ENCODE measurements around the gene RHOBTB3.

RHOBTB3 gene

DNA sequence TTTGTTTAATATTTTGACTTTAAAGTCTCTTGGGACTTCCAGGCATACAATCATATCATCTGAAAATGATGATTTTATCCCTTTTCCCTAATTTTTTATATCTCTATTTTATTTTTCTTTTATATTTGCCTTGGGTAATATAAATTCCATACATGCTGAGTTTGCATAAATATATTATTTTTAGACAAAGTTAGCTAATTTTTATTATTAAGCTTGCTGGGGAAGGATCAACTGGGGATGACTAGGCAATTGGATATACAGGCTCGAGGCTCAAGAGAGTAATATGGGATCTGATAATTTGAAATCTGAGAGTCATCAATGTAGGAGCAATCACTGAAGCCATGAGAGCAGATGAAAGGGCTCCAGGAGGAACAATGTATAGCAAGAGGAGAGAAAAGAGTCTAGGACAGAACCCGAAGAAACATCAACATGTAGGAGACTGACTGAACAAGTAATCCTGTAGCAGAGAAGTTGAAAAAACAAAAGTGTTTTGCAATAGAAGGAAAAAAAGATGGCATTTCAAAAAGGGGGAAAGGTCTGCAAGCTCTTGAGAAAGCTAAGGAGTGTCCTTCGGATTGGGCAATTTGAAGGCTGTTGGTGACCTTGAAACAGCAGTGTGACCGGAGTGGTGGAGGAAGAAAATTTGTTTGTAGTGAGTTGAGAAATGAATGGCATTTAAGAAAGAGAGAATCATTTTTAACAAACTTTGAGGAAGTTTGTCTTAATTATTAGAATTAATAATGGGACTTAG lies 17.0 kb upstream of the RHOBTB3 start:
- DNase-seq = peak; percentile 47

- peak; percentile 35 for DNase-seq
These were observed 15.2 kb upstream of the RHOBTB3 start for GRCh38 chr5:95715799-95716461.

- no peak for DNase-seq
These were observed 13.7 kb upstream of the RHOBTB3 start for GRCh38 chr5:95717439-95717838.

DNA sequence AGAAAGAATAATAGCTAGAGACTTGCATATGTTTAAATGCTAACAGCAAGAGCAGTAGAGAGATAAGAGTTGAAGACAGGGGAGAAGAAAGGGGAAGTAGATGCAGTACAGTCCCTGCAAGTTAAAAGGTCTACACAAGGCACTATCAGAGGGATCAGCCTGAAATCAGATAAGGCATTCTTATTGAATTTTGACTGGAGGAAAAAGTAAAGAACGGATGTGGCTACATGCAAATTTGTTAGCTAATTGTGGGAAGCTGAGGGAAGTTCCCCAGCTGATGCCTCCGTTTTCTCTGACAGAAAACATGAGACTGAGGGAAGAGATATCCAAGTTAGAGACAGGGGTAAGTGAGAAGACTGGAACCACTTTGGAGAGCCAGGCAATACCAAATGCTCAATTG lies 12.9 kb upstream of the RHOBTB3 start:
- peak; percentile 50 for DNase-seq

- DNase-seq = no peak
These were observed 12.4 kb upstream of the RHOBTB3 start for GRCh38 chr5:95718738-95719137.

DNA sequence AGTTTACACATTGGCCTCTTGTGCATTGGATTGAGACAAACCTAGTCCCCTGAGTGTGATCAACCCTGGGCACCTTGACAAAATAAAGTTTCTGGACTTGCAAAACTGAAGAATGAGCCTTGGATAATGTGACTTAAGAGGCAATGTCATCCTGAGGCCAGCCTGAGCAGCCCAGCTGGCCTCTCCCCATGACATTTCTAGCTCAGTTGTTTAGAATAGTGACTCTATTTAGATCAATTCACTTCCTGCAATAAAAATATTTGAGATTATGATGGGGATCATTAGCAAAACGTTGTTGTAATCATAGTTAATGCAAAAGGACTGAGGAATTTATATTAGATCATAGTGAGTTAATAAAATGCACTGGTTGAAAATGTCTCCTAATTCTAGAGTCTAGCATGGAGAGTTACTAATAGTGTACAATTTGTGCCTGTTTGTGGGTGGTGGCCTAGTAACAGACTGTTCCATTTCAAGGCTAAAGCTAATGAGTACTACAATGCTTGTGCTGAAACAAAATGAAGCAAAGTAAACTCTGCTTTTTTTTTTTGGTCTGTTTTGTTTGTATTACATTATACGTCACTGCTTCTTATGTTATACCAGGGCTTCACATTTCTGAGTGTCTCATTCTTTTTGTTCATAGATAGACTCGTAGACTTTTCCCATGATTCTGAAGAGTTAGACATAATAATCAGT lies 10.9 kb upstream of the RHOBTB3 start:
- DNase-seq = no peak

DNA sequence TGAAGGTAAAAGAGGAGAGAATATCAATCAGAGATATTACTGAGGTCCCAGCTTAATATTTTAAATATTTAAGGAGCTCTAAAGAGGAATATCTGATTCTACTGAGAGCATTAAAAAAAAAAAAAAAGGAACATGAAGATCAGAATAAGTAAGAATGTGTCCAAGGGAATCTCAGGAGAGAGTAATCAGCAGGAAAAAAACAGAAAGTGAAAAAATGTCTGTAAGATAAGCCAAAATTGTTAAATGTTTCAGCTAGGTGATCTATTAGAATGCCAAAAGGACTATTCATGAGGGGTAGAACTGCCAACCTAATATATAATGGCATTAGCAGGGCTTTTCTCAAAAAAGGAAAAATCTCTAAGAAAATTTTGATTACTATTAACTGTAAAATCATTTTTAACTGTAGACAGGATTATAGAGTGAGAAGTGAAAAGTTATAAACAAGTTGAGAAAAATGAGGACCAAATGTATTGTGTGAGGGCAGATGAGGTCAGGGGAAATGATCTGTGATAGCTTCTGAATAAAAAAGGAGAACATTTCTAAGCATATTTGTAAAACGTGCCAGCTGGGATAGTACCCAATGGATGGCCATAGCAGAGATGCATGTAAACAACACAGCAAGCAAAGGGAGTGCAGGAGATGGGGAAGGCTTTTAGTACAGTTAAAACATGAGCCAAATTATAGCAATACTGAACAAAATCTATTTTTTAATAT lies 9.4 kb upstream of the RHOBTB3 start:
- no peak for DNase-seq

DNA sequence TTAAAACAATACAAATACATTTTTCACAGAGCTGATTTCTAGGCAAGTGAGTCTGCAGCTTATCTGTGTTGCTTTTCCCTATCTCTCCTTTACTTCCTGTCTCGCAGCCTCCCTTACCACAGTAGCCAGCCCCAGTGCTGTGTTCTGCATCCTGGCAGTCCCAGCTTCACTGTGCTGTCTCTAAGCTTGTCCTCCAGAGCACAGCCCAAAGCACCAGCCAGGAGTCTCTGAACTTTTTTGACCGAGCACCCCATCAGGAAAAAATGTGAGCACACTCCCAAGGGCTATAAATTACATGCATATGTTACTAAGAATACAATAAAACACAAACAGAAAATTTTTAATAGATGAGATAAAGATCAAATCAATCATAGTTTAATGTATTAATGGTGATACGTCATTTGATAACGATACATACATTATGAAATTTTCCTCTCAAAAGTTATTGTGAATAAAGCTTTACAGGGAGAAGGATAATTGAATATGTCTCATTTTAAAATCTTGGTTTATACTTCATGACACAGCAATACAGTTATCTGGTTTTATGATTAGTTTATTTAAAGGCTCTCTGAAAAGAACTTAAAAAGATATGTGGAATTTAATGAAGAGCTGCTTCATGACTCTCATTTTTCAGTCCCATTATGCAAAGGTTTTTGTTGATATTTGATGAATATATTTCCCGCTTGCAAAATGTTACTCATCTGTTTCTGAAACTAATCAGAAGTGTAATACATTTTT lies 7.3 kb upstream of the RHOBTB3 start:
- DNase-seq = no peak

- DNase-seq = peak; percentile 22
These were observed 5.9 kb upstream of the RHOBTB3 start for GRCh38 chr5:95725071-95725820.

DNA sequence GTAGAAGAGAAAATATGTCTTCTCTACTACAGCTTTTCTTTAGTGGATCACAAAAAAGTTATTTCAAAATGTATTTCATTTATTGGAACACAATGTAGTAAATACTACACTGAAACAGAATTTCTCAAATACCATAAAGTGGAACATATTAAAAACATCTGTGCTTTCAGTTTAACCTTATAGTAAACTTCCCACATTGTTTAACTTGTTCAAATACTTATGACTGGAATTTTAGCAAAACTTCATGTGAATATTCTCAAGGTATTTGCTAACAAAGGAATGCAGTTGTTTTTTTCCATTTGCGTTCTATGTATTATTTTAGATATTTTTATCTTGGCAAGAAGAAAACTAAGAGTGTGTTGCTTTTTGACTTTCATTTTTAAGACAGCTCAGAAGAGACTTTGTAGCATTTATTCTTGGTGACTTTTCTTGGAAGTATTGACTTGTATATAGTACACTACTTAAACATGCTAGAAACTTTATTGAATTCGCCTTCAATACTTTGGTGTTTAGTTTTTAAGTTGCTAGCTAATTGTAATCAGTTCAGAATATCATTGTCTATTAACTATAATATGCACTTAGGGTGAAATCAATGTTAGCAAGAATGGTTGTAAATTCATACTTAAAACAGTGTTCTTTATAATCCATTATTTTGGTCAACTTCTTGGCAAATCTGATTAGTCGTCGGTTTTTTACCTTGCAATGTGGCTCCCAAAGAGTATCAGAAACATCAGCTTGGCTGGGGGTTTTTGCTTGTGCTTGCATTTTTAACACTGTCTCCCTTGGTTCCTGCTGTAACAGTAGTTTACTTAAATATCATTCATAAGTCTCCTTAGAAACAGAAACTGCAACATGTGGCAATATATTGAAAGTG lies 5.0 kb upstream of the RHOBTB3 start:
- peak; percentile 46 for DNase-seq

DNA sequence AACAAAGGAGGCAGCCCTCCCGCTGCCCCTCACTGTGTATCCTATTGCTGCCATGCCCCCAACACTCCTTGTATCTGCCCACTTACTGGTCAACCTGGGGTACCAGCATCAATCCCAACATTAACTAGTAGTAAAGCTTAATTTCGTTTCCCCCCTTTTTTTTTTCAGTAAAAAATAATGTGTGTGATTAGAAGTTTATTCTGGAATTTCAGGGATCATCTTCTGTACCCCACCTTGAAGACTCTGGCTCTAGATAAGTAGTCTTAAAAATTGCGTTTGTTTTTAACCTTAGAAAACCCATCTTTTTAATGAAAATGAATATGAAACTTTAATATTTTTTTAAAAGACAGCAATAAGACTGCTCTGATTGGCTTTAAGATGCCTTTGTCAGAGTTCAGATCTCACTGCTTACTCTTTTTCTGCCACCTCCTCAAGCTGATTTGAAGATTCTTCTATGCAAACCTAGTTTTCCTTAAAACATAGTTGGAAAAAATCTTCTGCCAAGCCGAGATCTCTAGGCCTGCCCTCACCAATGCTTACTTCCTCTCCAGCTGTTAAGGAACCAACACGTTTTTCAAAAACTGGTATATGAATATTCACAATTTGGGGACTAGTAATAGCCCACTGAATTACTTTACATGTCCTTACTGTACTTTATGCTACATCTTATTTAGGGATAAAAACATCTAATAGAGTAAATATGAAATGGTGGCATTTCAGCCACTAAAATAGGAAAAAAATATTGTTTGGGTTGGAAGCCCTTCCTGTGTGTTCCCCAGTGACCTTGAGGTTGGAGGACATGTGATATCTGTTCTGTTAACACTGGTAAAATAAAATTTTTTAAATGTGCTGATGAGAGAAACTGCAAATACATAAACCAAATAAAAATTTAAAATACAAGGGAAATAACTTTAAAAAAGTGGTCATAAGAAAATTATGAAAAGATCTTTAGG lies 4.0 kb upstream of the RHOBTB3 start:
- DNase-seq = no peak

GRCh38 chr5:95727764-95728191 lies 3.4 kb upstream of the RHOBTB3 start:
- no peak for DNase-seq

GRCh38 chr5:95728494-95729114 lies 2.5 kb upstream of the RHOBTB3 start:
- DNase-seq = peak; percentile 34

DNA sequence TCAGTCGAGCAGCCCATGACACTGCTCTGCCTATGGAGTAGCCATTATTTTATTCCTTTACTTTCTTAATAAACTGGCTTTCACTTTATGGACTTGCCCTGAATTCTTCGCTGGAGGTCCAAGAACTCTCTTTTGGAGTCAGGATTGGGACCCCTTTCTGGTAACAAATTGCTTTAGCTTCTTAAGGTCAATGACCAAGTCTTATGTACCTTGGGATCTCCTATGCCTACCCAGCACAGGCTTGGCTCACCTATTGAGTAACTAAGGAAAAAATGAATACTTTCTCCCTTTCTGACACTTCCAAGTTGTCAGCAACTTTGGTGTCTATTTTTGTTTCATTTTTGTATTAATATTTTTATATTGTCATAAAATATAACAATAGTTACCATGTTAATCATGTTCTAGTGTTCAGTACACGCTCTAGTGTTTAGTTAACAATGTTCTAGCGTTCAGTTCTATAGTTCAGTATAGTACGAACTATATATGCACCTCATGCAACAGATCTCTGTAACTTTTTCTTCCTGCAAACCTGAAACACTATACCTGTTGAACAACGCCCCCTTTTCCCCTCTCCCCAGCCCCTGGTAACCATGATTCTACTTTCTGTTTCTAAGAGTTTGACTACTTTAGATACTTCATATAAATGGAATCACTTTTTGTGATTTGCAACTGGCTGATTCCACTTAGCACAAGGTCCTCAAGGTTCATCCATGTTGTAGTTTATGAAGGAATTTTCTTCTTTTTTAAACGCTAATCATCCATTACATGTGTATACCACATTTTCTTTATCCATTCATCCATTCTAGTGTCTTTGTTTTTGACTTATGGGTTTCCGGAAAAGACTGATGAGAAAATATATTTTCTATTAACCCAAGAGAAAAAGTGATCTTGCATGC lies 1.8 kb upstream of the RHOBTB3 start:
- no peak for DNase-seq

DNA sequence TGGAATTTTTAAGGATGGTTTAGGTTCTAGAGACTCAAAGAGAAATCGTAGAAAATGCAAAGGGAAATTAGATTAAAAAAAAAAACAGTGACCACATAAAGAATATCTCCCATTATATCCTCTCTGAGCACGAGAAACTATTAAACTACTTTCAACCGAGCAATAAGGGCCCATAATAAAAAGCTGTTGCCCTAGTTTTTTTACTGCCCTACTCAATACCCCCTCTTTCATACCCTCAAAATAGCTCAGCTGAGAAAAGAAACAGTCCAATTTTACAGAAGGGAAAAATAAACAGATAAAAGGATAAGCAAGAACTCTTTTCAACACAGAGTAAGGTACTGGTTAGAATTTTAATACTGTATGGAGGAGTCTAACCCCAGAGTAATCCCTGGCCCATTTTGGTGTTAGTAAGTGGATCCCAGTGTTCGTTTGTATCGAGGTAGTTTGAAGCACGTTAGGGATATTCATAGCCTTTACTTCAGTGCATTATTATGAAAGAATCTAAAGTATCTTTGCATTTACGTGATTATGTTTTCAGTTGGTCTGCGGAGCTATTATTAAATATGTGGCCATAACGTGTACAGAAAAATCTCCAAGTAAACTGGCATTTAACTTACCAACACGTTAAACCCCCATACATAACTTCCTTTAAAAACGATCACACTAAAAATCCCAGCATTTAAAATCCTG lies 980 bp upstream of the RHOBTB3 start:
- DNase-seq = no peak

- peak; percentile 49 for DNase-seq
These were observed 727 bp downstream of the RHOBTB3 start for GRCh38 chr5:95731571-95732554.

Measured in suppressor macrophage treated with lipopolysaccharide for 4 hours (primary cell).